Right ventricle myocardium inferior (tissue), 1 donor: ENCODE data around the gene ANKRD10. TPM values are rescaled to one million over a fixed set of nuclear protein-coding genes. Genes with fewer than 3 reads are reported as not detected.

ENCODE experiments used
- ATAC-seq: fragments of 200-7000 bp; cut with Tn5 transposase; one replicate; pipeline ENCODE4 v1.9.1; 2020; ENCODE audit warnings: mild to moderate bottlenecking, moderate library complexity
- DNase-seq: peaks from one replicate; pipeline ENCODE4 v3.0.0; 2021; ENCODE audit errors: missing footprints
- intact Hi-C: fragments of 100-400 bp; cut with DNase I; formaldehyde crosslinking; loops from one replicate; pipeline ENCODE4 v1.11.0; 2022
- total RNA-seq: library from RNA; stranded (reverse); fragmentation: NEBNext Ultra II Directional; extraction: Animal tissue kit (Norgen Biotek cat#: 25700); gene quantifications from one replicate; pipeline ENCODE4 v1.2.1, GENCODE V29; 2021
- donor health status: DM: no; HTN: yes; CAD: no; lungs with severe emphysema.

ANKRD10 gene
- total RNA-seq, 1 donor from 2014 or later = 48.6 TPM

GRCh38 chr13:110922506-110922905, 7.6 kb upstream of the ANKRD10 start:
- ATAC-seq = no peak
- DNase-seq = no peak
- intact Hi-C loops = no loop called here

GRCh38 chr13:110921695-110922094, 6.8 kb upstream of the ANKRD10 start:
- no peak for DNase-seq
- intact Hi-C loops = no loop called here
- no peak for ATAC-seq

GRCh38 chr13:110921209-110921608, 6.3 kb upstream of the ANKRD10 start:
- intact Hi-C loops = no loop called here
- DNase-seq = no peak
- ATAC-seq = no peak

DNA sequence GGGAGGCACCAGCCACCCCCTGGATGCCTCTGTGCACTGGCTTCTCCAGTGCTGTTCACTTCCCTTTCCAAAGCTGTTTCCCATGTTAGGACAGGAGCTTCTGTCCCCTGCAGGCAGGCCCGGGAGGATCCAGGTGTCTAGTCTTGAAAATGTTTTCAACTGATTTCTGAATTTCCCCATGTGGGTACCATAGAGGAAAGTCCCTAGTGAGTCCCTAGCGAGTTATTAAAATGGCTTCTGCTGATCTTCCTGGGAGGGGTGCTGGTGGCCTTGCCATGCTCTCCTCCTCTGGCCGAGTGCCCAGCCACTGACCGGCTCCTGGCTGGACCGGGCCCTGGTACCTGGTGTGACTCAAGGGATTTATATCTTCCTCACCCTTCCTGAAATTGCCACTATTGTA, 5.2 kb upstream of the ANKRD10 start:
- ATAC-seq = no peak
- DNase-seq = no peak
- intact Hi-C loops = no loop called here

- no peak for DNase-seq
- ATAC-seq = no peak
- intact Hi-C loops = loop anchor here (5.0 kb wide), 1 partner anchor 301 kb away; no protein-coding TSS in a partner anchor
These were observed 1.7 kb upstream of the ANKRD10 start for GRCh38 chr13:110916301-110917142.

DNA sequence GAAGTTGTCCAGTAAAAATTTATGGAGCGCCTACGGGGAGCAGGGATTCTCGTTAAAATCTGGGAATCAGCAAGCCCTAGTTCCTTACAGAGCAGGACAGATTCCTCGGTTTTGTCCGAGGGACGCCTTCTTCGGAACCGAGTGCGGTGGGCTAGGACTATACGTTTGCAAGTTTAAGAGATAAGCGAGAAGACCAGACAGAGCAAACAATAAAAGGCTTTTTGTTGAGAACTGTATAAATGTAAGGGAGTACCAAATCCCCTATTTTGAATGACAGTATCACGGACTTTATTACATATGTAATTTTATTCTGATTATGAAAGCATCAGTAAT, 971 bp upstream of the ANKRD10 start:
- ATAC-seq (no peak), DNase-seq (no peak)
- intact Hi-C loops = loop anchor here (1.0 to 5.0 kb wide), 5 partner anchors 46 to 301 kb away; no protein-coding TSS in a partner anchor

DNA sequence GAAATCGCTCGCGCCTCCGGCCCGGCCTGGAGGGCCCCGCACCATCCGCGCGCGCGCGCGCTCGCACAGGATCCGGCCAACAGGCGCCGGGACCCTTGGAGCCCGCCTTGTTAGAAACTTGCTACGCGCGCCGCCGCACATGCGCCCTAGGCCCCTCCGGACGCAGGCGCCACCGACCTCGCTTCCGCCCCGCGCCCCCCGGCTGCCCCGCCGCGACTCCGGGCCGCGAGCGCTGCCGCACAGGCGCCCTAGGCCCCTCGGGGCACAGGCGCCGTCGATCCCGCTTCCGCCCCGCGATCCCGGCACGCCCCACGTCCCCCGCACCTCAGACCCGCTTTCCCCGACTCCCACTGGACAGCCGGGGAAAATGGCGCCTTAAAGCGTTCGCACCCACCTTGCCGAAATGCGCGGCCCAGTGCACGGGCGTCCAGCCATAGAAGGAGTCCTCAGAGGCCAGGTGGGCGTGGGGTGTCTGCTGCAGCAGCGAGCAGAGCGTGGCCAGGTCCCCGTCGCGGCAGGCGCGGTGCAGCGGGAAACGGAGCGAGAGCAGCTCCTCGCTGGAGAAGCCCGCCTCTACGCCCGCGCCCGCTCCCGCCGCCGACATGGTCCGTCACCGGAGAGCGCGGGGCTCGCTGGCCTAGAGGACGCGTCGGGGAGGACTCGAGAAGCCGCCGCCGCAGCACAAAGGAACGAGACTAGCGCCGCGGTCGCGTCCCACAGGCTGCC, 375 bp downstream of the ANKRD10 start:
- intact Hi-C loops = loop anchor here (1.0 to 5.0 kb wide), 5 partner anchors 44 to 303 kb away; no protein-coding TSS in a partner anchor
- DNase-seq (peak; percentile 93), ATAC-seq (peak; percentile 55)

- ATAC-seq (no peak), DNase-seq (no peak)
- intact Hi-C loops = loop anchor here (2.0 kb wide), 2 partner anchors 93 to 137 kb away; no protein-coding TSS in a partner anchor
These were observed 863 bp downstream of the ANKRD10 start for GRCh38 chr13:110914081-110914330.

DNA sequence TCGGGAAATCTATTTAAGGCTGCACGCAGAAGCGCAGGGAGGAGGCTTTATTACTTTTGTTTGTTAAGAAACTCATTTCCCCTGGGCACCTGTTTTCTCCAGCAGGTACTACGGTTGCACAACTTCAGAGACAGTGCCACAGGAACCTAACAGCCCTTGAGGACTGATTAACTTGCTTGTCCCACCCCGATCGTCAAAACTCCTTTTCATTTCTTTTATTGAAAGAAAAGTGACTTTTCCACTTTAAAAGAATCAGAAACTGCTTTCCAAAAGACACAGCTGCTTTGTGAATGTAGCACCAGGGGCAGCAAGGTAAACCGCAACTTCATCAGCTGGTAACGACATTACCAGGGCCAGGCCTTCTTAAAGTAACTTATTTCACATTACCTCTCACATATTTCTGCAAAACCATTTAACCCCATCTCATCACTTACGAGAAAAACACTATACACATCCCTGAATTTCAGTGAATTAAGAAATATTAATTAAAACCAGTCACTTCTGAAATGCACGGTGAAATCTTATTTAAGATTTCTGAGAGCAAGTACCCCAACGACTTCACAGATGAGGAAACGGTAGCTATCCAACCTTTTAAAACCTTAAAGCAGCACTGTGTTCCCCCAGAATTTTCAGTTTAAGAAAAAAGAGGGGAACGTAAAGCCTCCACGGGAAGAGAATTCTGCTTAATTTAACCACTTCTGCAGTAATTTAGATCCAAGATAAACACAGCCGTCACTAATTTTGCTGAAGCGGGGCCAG, 1.4 kb downstream of the ANKRD10 start:
- ATAC-seq (no peak), DNase-seq (no peak)
- intact Hi-C loops = loop anchor here (2.0 kb wide), 2 partner anchors 93 to 137 kb away; no protein-coding TSS in a partner anchor

DNA sequence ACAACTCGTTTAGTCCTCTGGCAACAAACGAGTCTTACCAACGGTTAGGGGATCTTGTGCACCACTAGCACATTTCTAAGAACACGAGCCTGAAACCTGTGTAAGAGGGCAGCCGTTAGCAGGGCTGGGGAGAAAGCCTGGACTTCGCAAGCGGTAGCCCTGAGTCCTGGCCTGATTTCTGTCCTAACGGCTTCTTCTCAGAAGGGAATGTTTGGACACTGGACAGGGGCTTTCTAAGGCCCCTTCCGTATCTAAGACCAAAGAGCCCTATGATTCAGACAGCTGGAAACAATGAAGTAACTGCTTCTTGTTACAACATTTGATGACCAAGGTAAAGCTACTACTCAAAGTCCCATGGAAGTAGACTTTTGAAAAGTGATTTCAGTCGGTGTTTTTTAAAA, 2.2 kb downstream of the ANKRD10 start:
- no peak for ATAC-seq
- intact Hi-C loops = no loop called here
- no peak for DNase-seq

DNA sequence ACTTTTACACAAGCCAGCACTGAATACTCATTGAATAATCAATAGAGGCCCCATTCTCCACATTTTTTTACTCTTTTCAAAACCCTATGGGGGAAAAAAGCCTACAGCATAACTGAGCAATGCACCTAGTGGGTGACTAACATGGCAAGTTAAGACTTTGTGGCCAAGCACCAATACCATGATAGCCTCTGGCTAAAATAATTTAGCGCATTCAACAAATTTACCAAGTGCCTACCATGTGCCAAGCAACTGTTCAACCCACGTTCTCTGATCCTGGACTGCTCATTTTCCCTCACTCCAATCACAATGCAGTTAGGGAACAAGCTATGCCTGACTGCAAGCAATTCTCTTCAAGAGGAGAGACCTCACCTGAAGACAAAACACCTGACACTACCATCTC, 3.0 kb downstream of the ANKRD10 start:
- intact Hi-C loops = no loop called here
- DNase-seq = no peak
- no peak for ATAC-seq

DNA sequence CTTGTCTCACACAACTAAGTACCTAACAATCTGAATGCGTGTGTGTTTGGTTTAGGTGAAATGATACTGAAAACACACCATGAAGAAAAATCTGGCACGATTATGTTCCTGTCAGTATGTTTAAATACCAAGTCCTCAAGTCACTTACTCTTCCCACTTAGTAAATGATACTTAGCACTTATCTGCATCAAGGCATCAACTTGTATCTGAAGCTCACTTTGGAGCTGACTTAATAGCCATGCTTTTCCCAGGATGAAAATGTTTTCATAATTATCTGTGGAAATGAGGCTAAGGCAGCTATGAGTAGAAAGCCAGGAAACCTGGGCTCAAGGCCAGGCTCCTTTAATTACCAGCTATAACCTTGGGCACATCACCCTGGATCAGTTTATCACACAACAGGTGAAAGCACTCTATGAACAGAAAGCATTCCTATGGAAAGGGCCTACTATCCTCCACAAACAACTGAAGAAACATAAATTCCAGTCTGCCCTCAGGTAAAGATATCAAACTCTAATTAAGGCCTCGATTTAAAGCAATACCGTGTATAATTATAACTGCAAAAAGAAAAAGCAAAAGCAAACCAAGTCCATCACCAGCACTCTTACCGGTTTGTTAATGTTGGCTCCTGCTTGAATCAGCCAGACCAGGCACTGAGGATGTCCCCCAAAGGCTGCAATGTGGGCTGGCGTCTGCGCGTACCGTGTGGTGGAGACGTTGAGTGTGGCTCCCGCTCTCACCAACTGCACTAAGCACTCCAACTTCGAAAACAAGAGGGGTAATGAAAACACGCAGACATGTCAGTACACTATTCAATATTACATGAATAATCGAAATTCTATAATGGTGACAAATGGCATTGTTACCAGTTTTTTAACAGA, 4.6 kb downstream of the ANKRD10 start:
- intact Hi-C loops = no loop called here
- DNase-seq = no peak
- ATAC-seq = no peak

GRCh38 chr13:110907951-110908898, 6.6 kb downstream of the ANKRD10 start:
- intact Hi-C loops = no loop called here
- DNase-seq (no peak), ATAC-seq (peak; percentile 39)

DNA sequence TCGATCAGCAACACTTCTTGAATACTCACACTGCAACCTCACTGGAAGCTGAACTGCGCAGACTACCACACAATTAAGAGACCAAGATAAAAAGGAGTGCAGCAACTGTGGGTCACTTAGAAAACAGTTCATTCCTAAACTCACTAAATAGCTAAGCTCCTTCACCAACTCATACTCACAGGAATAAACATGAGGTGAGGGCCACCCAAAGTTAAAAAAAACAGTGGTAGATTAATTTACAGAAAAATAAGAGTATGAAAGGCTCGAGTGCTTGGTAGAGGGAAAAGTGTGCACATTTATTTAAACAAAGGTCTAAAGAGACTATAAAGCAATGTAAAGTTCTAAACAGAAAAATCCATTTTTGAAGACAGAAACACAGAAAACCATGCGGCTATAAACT, 7.6 kb downstream of the ANKRD10 start:
- ATAC-seq = no peak
- DNase-seq = no peak
- intact Hi-C loops = no loop called here

DNA sequence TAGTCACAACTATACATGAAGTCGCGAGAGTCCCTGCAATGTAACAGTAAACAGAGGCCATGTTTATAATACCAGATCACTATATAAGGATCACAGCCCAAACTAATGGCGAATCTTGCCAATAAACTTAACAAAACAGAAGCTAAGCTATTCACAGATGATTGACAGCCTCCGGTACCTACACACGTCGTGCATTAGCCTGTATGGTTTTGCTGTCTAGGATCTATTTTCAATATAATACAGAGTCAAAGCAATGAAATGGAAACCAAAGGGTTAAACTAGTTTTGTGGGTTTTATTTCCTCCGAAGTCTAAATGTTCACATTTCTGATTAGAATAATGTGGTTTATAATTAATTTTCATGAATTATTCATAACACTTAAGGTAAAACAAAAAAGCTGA, 10.1 kb downstream of the ANKRD10 start:
- no peak for ATAC-seq
- DNase-seq = no peak
- intact Hi-C loops = no loop called here

GRCh38 chr13:110902370-110902769, 12.5 kb downstream of the ANKRD10 start:
- DNase-seq (no peak), ATAC-seq (no peak)
- intact Hi-C loops = no loop called here

DNA sequence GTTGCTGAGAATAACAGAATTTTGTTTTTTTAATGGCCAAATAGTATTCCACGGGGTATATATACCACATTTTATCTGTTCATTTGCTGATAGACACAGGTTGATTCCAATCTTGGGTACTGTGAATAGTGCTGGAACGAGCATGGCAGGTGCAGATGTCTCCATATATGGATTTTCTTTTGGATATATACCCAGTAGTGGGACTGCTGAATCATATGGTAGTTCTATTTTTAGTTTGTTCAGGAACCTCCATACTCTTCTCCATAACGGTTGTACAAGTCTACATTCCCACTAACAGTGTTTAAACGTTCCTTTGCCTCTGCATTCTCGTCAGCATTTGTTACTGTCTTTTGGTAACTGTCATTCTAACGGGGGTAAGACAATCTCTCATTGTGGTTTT, 17.3 kb downstream of the ANKRD10 start:
- no peak for ATAC-seq
- DNase-seq = no peak
- intact Hi-C loops = no loop called here

GRCh38 chr13:110897014-110897413, 17.9 kb downstream of the ANKRD10 start:
- ATAC-seq (no peak), DNase-seq (no peak)
- intact Hi-C loops = no loop called here
